ENCODE measurements around the gene FSD2.
A peak's percentile ranks its signal among the peaks of the same experiment; 100 is the strongest.
"Not testable (repeated sequence)": the region's sequence is repeated elsewhere in the genome, so short reads cannot be mapped to it uniquely, and the experiment has no call there.

FSD2 gene

GRCh38 chr15:82731527-82731926 lies 74.3 kb downstream of the FSD2 start:
- DNase-seq, result no peak

GRCh38 chr15:82730022-82730530 lies 75.8 kb downstream of the FSD2 start:
- no peak for DNase-seq

GRCh38 chr15:82726816-82727215 lies 79.1 kb downstream of the FSD2 start:
- DNase-seq, result no peak

- DNase-seq, result no peak
Measured at GRCh38 chr15:82715003-82715402, 90.9 kb downstream of the FSD2 start.

GRCh38 chr15:82714016-82714415 lies 91.9 kb downstream of the FSD2 start:
- DNase-seq, result no peak

GRCh38 chr15:82712036-82712435 lies 93.8 kb downstream of the FSD2 start:
- no peak for DNase-seq

- no peak for DNase-seq
Measured at GRCh38 chr15:82710926-82711490, 94.9 kb downstream of the FSD2 start.

- no peak for DNase-seq
Measured at GRCh38 chr15:82710208-82710555, 95.7 kb downstream of the FSD2 start.

- peak; percentile 71 for DNase-seq
Measured at GRCh38 chr15:82709421-82710207, 96.3 kb downstream of the FSD2 start, which contains the start of gene AP3B2. Gene AP3B2 (minus strand): TSS chr15:82709875. CDS start chr15:82709706, 169 bp downstream.

GRCh38 chr15:82709081-82709420 lies 96.8 kb downstream of the FSD2 start:
- DNase-seq, result no peak

- not testable (repeated sequence) for DNase-seq
Measured at GRCh38 chr15:82705856-82706255, 100.0 kb downstream of the FSD2 start.

All from stimulated activated CD4-positive, alpha-beta T cell treated with anti-CD3 and anti-CD28 coated beads, Interleukin-4, amount 100 ng/mL, for 24 hours (primary cell).